Cardiac muscle cell (in vitro differentiated cells and primary cell): ENCODE measurements around the gene PARN. TPM values are rescaled to one million over a fixed set of nuclear protein-coding genes. Genes with fewer than 3 reads are reported as not detected.

Experiments used
- DNase-seq, 2 donors: peaks; one replicate each; pipeline versions ENCODE4 v3.0.0 to v3.0.0-alpha.2; 2010 to 2017; ENCODE audit warnings: low read depth in 1 of 2, low spot score in 1 of 2
- H3K27ac ChIP-seq: fragments of 200-600 bp; sonication (generic); 2 replicates; pipeline ENCODE4 v1.5.1; 2016
- H3K27me3 ChIP-seq: fragments of 200-600 bp; sonication (generic); 2 replicates; pipeline ENCODE4 v1.6.0; 2016; ENCODE audit warnings: control low read depth
- H3K36me3 ChIP-seq: fragments of 200-600 bp; sonication (generic); 2 replicates; pipeline ENCODE4 v1.5.1; 2016; ENCODE audit warnings: control low read depth
- H3K4me1 ChIP-seq: fragments of 200-600 bp; sonication (generic); 2 replicates; pipeline ENCODE4 v1.8.1; 2017; ENCODE audit warnings: low read depth, mild to moderate bottlenecking, mixed run types
- H3K4me3 ChIP-seq: fragments of 200-600 bp; sonication (generic); 2 replicates; pipeline ENCODE4 v1.5.1; 2016; ENCODE audit warnings: mild to moderate bottlenecking
- H3K9me3 ChIP-seq: fragments of 200-600 bp; sonication (generic); 2 replicates; pipeline ENCODE4 v1.5.1; 2017; ENCODE audit warnings: low read depth, mild to moderate bottlenecking, control low read depth
- polyA plus RNA-seq: library from polyadenylated mRNA; unstranded; fragments of >200 nt; fragmentation: Nextera tagmentation; extraction: Ambion mirVana; gene quantifications from 2 replicates; pipeline ENCODE4 v1.2.1, GENCODE V29; 2016
- total RNA-seq: library from RNA; depleted of rRNA; stranded (reverse); fragments of >200 nt; gene quantifications from 2 replicates; pipeline ENCODE4 v1.2.3, GENCODE V29; 2016
- TF ChIP-seq, protein P1 (sequence below): IDR thresholded peaks from 2 replicates; pipeline ENCODE4 v1.5.1; 2012; ENCODE audit warnings: low read depth, mild to moderate bottlenecking, low read length

The PARN gene
- total and polyA plus RNA-seq, 2 experiments from 2014 or later: 22.4 to 36.3 TPM

DNA sequence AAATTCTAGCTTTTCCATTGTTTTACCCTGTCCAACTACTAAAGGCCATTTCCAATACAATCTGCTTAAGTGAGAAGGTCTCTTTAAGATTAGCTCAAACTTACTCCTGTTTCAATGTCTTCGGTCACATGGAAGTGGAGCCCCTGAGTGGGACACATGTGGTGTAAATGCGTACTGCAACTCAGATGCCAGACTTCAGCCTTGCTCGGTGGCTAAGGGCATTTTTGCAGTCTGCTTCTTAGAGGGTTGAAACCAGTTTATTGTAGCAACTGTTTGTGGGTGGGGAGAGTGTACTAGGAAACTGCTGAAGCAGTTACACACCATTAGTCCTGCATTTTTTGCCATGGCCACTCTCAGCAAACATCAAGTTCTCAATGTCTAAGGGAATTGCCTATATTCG lies 140.6 kb downstream of the PARN start:
- Histone ChIP-seq H3K27me3 (no peaks in the 10 kb centered on the region), H3K36me3 (no peaks in the 10 kb centered on the region), H3K4me1 (peaks cover 38% of the 10 kb centered on the region), H3K9me3 (no peaks in the 10 kb centered on the region), H3K27ac (no peak overlapping the region), H3K4me3 (no peak overlapping the region)
- DNase-seq: peak; percentile 37 to 54
- TF ChIP-seq, protein P1, sequence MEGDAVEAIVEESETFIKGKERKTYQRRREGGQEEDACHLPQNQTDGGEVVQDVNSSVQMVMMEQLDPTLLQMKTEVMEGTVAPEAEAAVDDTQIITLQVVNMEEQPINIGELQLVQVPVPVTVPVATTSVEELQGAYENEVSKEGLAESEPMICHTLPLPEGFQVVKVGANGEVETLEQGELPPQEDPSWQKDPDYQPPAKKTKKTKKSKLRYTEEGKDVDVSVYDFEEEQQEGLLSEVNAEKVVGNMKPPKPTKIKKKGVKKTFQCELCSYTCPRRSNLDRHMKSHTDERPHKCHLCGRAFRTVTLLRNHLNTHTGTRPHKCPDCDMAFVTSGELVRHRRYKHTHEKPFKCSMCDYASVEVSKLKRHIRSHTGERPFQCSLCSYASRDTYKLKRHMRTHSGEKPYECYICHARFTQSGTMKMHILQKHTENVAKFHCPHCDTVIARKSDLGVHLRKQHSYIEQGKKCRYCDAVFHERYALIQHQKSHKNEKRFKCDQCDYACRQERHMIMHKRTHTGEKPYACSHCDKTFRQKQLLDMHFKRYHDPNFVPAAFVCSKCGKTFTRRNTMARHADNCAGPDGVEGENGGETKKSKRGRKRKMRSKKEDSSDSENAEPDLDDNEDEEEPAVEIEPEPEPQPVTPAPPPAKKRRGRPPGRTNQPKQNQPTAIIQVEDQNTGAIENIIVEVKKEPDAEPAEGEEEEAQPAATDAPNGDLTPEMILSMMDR: peak; percentile 19

DNA sequence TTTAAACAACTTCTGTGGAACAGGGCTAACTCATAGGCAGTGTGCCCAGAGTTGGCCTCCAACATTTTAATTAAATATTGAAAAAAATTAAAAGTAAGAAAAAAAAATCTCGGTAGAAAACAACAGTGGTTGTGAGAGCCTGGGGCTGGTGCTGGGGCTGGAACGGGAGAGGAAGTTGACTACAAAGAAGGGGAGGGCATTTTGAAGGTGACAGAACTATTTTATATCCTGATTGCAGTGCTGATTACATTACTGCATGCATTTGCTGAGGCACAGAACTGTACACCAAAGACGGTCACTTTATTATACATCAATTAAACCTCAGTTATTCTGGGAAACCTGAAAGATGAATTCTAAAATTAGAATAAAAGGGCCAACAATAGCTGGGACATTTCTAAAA lies 142.5 kb downstream of the PARN start:
- Histone ChIP-seq H3K27me3 (no peaks in the 10 kb centered on the region), H3K4me3 (no peak overlapping the region), H3K4me1 (peaks cover 38% of the 10 kb centered on the region), H3K27ac (no peak overlapping the region), H3K36me3 (no peaks in the 10 kb centered on the region), H3K9me3 (no peaks in the 10 kb centered on the region)
- DNase-seq: no peak
- TF ChIP-seq, protein P1: no peak

DNA sequence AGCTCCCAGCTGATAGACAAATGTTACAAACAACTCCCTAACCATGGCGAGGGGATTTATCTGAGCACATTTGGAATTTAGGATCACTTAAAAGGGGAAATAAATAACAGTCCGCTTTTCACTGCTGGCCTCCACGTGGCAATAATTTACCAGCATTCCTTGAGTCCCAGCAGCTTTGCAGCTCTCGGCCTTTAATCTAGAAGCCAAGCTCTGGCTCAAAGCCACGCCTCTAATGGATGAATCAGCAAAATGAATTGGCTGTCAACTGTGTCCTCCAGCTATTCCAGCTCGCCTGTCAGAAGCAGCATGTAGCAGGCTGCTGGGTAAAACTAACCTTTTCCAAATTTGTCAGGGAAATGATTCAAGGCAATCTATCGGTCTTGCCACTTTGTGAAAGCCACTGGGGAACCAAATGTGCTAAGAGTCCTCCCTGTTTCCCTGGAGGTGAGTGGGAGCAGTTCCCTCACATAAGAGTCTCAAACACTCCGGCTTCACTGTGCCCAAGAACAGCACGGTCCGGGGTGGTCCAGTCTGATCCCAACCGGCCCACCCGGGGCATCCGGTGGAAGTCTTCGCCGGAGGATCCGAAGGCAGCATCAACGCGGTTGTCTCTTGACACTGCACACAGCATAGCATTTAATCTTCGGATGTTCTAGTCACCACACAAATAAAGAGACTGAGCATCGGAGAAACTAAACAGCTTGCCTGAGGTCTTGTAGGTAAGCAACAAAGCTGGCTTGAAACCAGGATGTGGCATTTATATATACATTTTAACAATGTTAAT lies 143.3 kb downstream of the PARN start:
- H3K36me3 ChIP-seq: peaks cover 3% of the 10 kb centered on the region
- H3K27me3 ChIP-seq: no peaks in the 10 kb centered on the region
- no peak overlapping the region for H3K4me3 ChIP-seq
- peak overlapping the region; percentile 63 for H3K27ac ChIP-seq
- H3K4me1 ChIP-seq: peaks cover 33% of the 10 kb centered on the region
- TF ChIP-seq, protein P1: no peak
- H3K9me3 ChIP-seq: no peaks in the 10 kb centered on the region
- DNase-seq: peak; percentile 75 to 96

DNA sequence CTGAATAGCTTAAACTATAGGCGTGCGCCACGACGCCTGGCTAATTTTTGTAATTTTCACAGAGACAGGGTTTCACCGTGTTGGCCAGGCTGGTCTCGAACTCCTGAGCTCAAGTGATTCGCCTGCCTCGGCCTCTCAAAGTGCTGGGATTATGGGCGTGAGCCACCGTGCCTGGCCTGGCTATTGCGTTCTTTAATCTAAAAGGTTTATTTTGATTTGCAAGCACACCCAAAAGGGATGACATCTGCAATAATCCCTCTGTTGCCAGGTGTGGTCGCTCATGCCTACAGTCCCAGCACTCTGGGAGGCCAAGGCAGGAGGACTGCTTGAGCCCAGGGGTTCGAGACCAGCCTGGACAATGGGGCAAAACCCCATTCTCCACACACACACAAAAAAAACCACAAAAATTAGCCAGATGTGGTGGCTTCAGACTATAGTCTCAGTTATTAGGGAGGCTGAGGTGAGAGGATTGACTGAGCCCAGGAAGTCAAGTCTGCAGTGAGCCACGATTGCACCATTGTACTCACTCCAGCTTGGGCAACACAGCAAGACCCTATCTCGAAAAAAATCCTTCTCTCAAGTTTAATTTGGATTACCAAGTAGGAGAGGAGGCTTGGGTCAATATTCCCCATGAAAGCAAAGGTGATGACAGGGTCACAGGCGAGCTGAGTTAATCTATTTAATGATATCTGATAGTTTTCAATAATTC lies 144.1 kb downstream of the PARN start:
- H3K27ac ChIP-seq: peak overlapping the region; percentile 63
- TF ChIP-seq, protein P1: no peak
- H3K36me3 ChIP-seq: peaks cover 10% of the 10 kb centered on the region
- H3K4me3 ChIP-seq: no peak overlapping the region
- H3K4me1 ChIP-seq: peaks cover 33% of the 10 kb centered on the region
- peak in 1 of 2 donors; percentile 27 for DNase-seq
- no peaks in the 10 kb centered on the region for H3K9me3 ChIP-seq
- no peaks in the 10 kb centered on the region for H3K27me3 ChIP-seq

DNA sequence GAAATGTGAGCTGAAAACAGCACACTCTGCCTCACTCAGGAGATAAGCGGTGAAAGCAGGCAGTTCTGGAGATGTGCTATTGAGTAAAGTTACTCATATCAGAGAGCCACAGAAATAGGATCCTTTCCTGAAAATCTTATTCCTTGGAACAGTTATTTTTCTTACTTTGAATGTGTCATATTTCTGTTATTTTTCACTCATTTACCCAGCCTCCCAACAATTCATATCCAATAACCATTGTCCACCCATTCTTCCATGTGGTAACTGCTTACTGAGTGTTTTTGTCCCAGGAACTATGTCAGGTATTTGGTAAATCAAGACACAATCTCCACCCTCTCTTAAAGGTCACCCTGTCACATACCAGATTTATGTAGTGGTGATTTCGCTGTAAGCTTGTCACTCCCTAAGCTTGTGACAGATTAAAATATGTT lies 144.9 kb downstream of the PARN start:
- peak overlapping the region; percentile 50 for H3K27ac ChIP-seq

More for the DNA sequence above, 144.9 kb downstream of the PARN start:
- H3K9me3 ChIP-seq: no peaks in the 10 kb centered on the region
- H3K27me3 ChIP-seq: no peaks in the 10 kb centered on the region
- DNase-seq: peak in 1 of 2 donors; percentile 27
- TF ChIP-seq, protein P1: no peak
- no peak overlapping the region for H3K4me3 ChIP-seq
- H3K4me1 ChIP-seq: peaks cover 33% of the 10 kb centered on the region
- peaks cover 11% of the 10 kb centered on the region for H3K36me3 ChIP-seq
